Neural crest cell (in vitro differentiated cells): ENCODE data around the gene KCNK16. TPM values are rescaled to one million over a fixed set of nuclear protein-coding genes. Genes with fewer than 3 reads are reported as not detected.

Source experiments
- DNase-seq: peaks from one replicate; pipeline ENCODE4 v3.0.0; 2021; ENCODE audit warnings: low read depth, mixed read lengths, low spot score
- H3K27ac Mint-ChIP-seq: one replicate; pipeline ENCODE4 v1.8.0; 2021; ENCODE audit warnings: mild to moderate bottlenecking, mixed read lengths; ENCODE audit not compliant: unreplicated experiment
- H3K27me3 Mint-ChIP-seq: 2 replicates; pipeline ENCODE4 v1.8.0; 2021; ENCODE audit warnings: low read depth, mild to moderate bottlenecking, mixed read lengths
- H3K36me3 Mint-ChIP-seq: 2 replicates; pipeline ENCODE4 v1.8.0; 2021; ENCODE audit warnings: low read depth, mild to moderate bottlenecking, mixed read lengths
- H3K4me1 Mint-ChIP-seq: 2 replicates; pipeline ENCODE4 v1.8.0; 2021; ENCODE audit warnings: mixed read lengths
- H3K4me3 Mint-ChIP-seq: one replicate; pipeline ENCODE4 v1.8.0; 2021; ENCODE audit warnings: mild to moderate bottlenecking, mixed read lengths
- H3K9me3 Mint-ChIP-seq: 2 replicates; pipeline ENCODE4 v1.8.0; 2021; ENCODE audit warnings: mixed read lengths
- total RNA-seq: library from RNA; stranded (reverse); gene quantifications from 2 replicates; pipeline ENCODE4 v1.2.1, GENCODE V29; 2021
- TF ChIP-seq, protein P1 (sequence below): fragments of 200-600 bp; sonication (generic); conservative IDR thresholded peaks from 2 replicates; pipeline ENCODE4 v1.5.0; 2021; ENCODE audit warnings: antibody characterized with exemption, mild to moderate bottlenecking

KCNK16 gene
- total RNA-seq, 1 donor from 2014 or later, result not detected

DNA sequence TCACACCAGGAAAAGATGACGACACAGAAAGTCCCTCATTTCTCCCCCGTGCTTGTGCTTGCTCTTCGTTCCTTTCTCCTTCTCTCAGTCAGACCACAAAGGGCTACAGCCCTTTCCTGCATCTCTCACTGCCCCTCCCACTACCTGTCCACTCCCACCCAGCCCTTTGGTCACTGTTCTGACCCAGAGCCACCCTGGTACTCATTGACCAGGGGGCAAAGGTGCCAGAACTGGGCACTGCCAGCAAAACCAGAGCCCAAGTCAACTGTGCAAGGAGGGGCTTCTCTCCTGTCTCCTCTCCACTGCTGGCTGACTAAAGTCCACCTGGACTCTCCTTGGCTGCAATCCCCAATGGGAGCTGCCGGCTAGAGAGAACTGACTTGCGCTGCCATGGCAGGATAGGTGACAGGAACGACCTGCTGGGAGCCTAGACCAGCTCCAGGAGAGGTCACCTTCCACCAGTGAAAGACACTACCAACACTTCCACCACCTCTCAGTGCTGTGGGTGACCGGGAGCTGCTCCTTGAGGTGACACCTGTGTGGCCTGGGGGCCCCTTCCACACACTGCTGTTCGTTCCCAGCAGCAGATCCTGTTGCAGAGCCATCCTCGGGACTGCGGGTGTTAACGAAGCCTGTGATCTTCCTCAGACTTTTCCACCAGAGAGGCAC is 41.1 kb downstream of the KCNK16 start:
- peak overlapping the region; percentile 13 for H3K27ac Mint-ChIP-seq
- TF ChIP-seq, protein P1, sequence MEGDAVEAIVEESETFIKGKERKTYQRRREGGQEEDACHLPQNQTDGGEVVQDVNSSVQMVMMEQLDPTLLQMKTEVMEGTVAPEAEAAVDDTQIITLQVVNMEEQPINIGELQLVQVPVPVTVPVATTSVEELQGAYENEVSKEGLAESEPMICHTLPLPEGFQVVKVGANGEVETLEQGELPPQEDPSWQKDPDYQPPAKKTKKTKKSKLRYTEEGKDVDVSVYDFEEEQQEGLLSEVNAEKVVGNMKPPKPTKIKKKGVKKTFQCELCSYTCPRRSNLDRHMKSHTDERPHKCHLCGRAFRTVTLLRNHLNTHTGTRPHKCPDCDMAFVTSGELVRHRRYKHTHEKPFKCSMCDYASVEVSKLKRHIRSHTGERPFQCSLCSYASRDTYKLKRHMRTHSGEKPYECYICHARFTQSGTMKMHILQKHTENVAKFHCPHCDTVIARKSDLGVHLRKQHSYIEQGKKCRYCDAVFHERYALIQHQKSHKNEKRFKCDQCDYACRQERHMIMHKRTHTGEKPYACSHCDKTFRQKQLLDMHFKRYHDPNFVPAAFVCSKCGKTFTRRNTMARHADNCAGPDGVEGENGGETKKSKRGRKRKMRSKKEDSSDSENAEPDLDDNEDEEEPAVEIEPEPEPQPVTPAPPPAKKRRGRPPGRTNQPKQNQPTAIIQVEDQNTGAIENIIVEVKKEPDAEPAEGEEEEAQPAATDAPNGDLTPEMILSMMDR, result no peak
- no peaks in the 10 kb centered on the region for H3K9me3 Mint-ChIP-seq
- H3K4me1 Mint-ChIP-seq, result no peaks in the 10 kb centered on the region
- H3K27me3 Mint-ChIP-seq, result no peaks in the 10 kb centered on the region
- DNase-seq, result no peak
- H3K36me3 Mint-ChIP-seq, result no peaks in the 10 kb centered on the region
- H3K4me3 Mint-ChIP-seq, result no peak overlapping the region

- TF ChIP-seq, protein P1, result no peak
Measured at GRCh38 chr6:39280247-39280731, 42.2 kb downstream of the KCNK16 start.

DNA sequence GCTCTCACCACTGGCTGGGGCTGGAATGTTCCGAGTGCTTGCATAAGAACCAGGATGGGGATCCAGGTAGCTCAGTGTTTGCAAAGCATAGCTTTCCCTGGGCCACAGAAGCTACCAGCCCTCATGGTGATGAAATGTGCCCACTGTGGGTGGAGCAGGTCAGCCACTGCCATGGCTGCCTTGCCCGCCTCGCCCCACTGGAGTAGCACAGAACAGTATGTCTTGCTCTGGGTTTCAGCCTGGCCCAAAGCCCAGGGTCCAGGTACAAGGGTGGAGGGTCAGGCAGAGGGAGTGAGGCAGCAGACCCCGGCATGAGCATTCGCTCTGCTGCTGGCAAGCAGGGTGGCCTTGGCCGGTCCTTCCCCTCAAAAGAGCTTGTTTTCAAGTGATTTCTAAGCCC is 43.0 kb downstream of the KCNK16 start:
- Mint-ChIP-seq H3K27me3 (no peaks in the 10 kb centered on the region), H3K27ac (no peak overlapping the region), H3K4me1 (no peaks in the 10 kb centered on the region), H3K36me3 (no peaks in the 10 kb centered on the region), H3K9me3 (no peaks in the 10 kb centered on the region), H3K4me3 (no peak overlapping the region)
- TF ChIP-seq, protein P1, result no peak
- no peak for DNase-seq

More at GRCh38 chr6:39280247-39280731, 42.2 kb downstream of the KCNK16 start:
- no peak for DNase-seq
- Mint-ChIP-seq H3K27me3 (no peaks in the 10 kb centered on the region), H3K27ac (no peak overlapping the region), H3K36me3 (no peaks in the 10 kb centered on the region), H3K9me3 (no peaks in the 10 kb centered on the region), H3K4me3 (no peak overlapping the region), H3K4me1 (no peaks in the 10 kb centered on the region)

- DNase-seq, result no peak
- H3K27ac Mint-ChIP-seq, result no peak overlapping the region
- H3K9me3 Mint-ChIP-seq, result no peaks in the 10 kb centered on the region
- TF ChIP-seq, protein P1, result no peak
- no peaks in the 10 kb centered on the region for H3K4me1 Mint-ChIP-seq
- no peak overlapping the region for H3K4me3 Mint-ChIP-seq
- H3K27me3 Mint-ChIP-seq, result no peaks in the 10 kb centered on the region
- no peaks in the 10 kb centered on the region for H3K36me3 Mint-ChIP-seq
Measured at GRCh38 chr6:39276379-39276995, 46.0 kb downstream of the KCNK16 start.

DNA sequence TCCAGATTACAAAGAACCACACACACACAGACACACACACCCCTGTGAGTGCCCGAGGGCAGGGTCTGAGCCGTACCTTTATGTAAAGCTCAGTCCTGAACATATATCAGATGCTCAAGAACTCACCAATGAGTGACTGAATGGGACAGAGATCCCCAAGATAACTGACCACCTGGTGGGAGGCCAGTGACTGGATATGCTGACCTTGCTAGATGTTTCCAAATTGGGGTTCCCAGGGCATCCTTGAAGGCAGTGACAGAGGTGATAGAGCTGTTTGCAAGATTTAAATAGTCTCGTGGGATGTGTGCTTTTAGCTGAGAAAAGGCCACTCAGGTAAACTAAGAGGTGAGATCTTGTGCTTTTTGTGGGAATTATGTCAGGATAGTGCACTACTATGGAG is 47.6 kb downstream of the KCNK16 start:
- Mint-ChIP-seq H3K4me1 (no peaks in the 10 kb centered on the region), H3K36me3 (no peaks in the 10 kb centered on the region), H3K9me3 (no peaks in the 10 kb centered on the region), H3K27me3 (no peaks in the 10 kb centered on the region), H3K4me3 (no peak overlapping the region), H3K27ac (no peak overlapping the region)
- TF ChIP-seq, protein P1, result no peak
- no peak for DNase-seq
